HCT116 (cell line): ENCODE measurements around the gene PICALM. TPM values are rescaled to one million over a fixed set of nuclear protein-coding genes. Genes with fewer than 3 reads are reported as not detected.

ENCODE experiments used
- ATAC-seq: fragments of 200-7000 bp; cut with Tn5 transposase; 2 replicates; pipeline ENCODE4 v1.9.1; 2020; ENCODE audit warnings: mild to moderate bottlenecking, moderate library complexity
- BruUV-seq: library from RNA; stranded (reverse); fragments of 400-500 nt; replicated peaks from 2 replicates; lab custom pipeline; 2021; lab: Mats Ljungman, UMichigan
- CTCF ChIA-PET: fragments of 300-600 bp; sonication (Branson Sonifier 250); formaldehyde crosslinking; loops from one replicate; lab custom pipeline; 2021; ENCODE audit warnings: antibody characterized with exemption; lab: Charles Lee
- POLR2A ChIA-PET: fragments of 300-600, 350-600 bp; sonication (Branson Sonifier 250); formaldehyde crosslinking; loops from one replicate; lab custom pipeline; 2021; ENCODE audit warnings: antibody characterized with exemption; lab: Charles Lee
- RAD21 ChIA-PET, 2 experiments: fragments of 300-600 bp; sonication (Branson Sonifier 250); formaldehyde crosslinking; loops; one replicate each; lab custom pipeline; 2023; ENCODE audit warnings: low total read pairs in 2 of 2; ENCODE audit not compliant: uncharacterized antibody in 2 of 2, unreplicated experiment in 2 of 2, low non-redundant PET in 1 of 2; lab: Charles Lee
- DNase-seq: peaks from one replicate; pipeline ENCODE4 v3.0.0-alpha.2; 2010; ENCODE audit warnings: low read depth, low spot score
- H2AFZ ChIP-seq: fragments of 200-600 bp; shearing (Covaris generic), sonication (generic); 2 replicates; pipeline ENCODE4 v1.6.1; 2017; ENCODE audit warnings: low read depth, mixed run types, mixed read lengths, antibody characterized with exemption, low read length; ENCODE audit not compliant: poor library complexity, severe bottlenecking
- H3K27ac ChIP-seq: 2 replicates; pipeline ENCODE4 v1.5.1; 2012; ENCODE audit warnings: low read depth, low read length
- H3K27me3 ChIP-seq: fragments of 200-600 bp; sonication (generic); 2 replicates; pipeline ENCODE4 v1.6.1; 2016; ENCODE audit warnings: mixed run types, low read length, mixed read lengths; ENCODE audit not compliant: insufficient read depth
- H3K36me3 ChIP-seq, 2 experiments: fragments of 200-500 bp in 1 of 2; fragments of 200-600 bp in 1 of 2; sonication (Bioruptor generic) in 1 of 2; sonication (generic) in 1 of 2; 2 replicates each; pipeline versions ENCODE4 v1.5.1 to v1.6.1; 2014 to 2016; ENCODE audit warnings: low read length in 2 of 2, inconsistent platforms in 1 of 2, mixed read lengths in 1 of 2, mixed run types in 1 of 2; ENCODE audit not compliant: insufficient read depth in 2 of 2, control insufficient read depth in 1 of 2
- H3K4me1 ChIP-seq, 2 experiments: fragments of 200-600 bp in 1 of 2; sonication (generic) in 1 of 2; 2 replicates each; pipeline versions ENCODE4 v1.5.1 to v1.6.1; 2012 to 2017; ENCODE audit warnings: low read length in 2 of 2, inconsistent platforms in 1 of 2, mild to moderate bottlenecking in 1 of 2, mixed read lengths in 1 of 2, mixed run types in 1 of 2, moderate library complexity in 1 of 2; ENCODE audit not compliant: insufficient read depth in 2 of 2, control insufficient read depth in 1 of 2
- H3K4me2 ChIP-seq: fragments of 200-600 bp; sonication (generic); 2 replicates; pipeline ENCODE4 v1.6.1; 2017; ENCODE audit warnings: mixed run types, low read length, mixed read lengths
- H3K4me3 ChIP-seq, 2 experiments: fragments of 200-600 bp in 1 of 2; sonication (generic) in 1 of 2; replicated peaks in 1 of 2; 2 replicates each; pipeline ENCODE4 v1.5.1; 2011 to 2016; ENCODE audit warnings: low read length in 2 of 2, control low read depth in 1 of 2, low read depth in 1 of 2, mild to moderate bottlenecking in 1 of 2, mixed read lengths in 1 of 2, mixed run types in 1 of 2
- H3K79me2 ChIP-seq: fragments of 200-600 bp; sonication (generic); 2 replicates; pipeline ENCODE4 v1.6.1; 2017; ENCODE audit warnings: mild to moderate bottlenecking, mixed run types, low read length, moderate library complexity, mixed read lengths; ENCODE audit not compliant: insufficient read depth
- H3K9ac ChIP-seq: fragments of 200-600 bp; sonication (generic); 2 replicates; pipeline ENCODE4 v1.6.1; 2016; ENCODE audit warnings: low read length, mixed read lengths
- H3K9me2 ChIP-seq: fragments of 200-600 bp; sonication (generic), shearing (Covaris generic); 2 replicates; pipeline ENCODE4 v1.6.1; 2017; ENCODE audit warnings: mixed run types, mild to moderate bottlenecking, moderate library complexity; ENCODE audit not compliant: insufficient read depth
- H3K9me3 ChIP-seq, 2 experiments: fragments of 200-500 bp in 1 of 2; fragments of 200-600 bp in 1 of 2; sonication (Bioruptor generic) in 1 of 2; sonication (generic) in 1 of 2; 2 replicates each; pipeline ENCODE4 v1.6.1; 2014 to 2017; ENCODE audit warnings: low read length in 2 of 2, mixed read lengths in 2 of 2, inconsistent platforms in 1 of 2, low read depth in 1 of 2, mild to moderate bottlenecking in 1 of 2, mixed run types in 1 of 2, moderate library complexity in 1 of 2; ENCODE audit not compliant: control insufficient read depth in 1 of 2, insufficient read depth in 1 of 2
- H4K20me1 ChIP-seq: fragments of 200-600 bp; sonication (generic), shearing (Covaris generic); 2 replicates; pipeline ENCODE4 v1.6.1; 2017; ENCODE audit warnings: mixed run types, mild to moderate bottlenecking, moderate library complexity; ENCODE audit not compliant: insufficient read depth
- CBX3 ChIP-seq: IDR thresholded peaks from 2 replicates; pipeline ENCODE4 v1.6.1; 2012; ENCODE audit warnings: low read depth
- EZH2 ChIP-seq: fragments of 200-600 bp; sonication (generic); IDR thresholded peaks from 2 replicates; pipeline ENCODE4 v1.6.1; 2017; ENCODE audit warnings: antibody characterized with exemption, mixed run types
- FOSL1 ChIP-seq: IDR thresholded peaks from 2 replicates; pipeline ENCODE4 v1.6.1; 2012; ENCODE audit warnings: low read depth
- JUND ChIP-seq: IDR thresholded peaks from 2 replicates; pipeline ENCODE4 v1.6.1; 2012
- MAX ChIP-seq: IDR thresholded peaks from 2 replicates; pipeline ENCODE4 v1.6.1; 2012
- POLR2AphosphoS5 ChIP-seq: IDR thresholded peaks from 2 replicates; pipeline ENCODE4 v1.6.1; 2011; ENCODE audit warnings: mild to moderate bottlenecking, low read depth, low read length, moderate library complexity
- RAD21 ChIP-seq: IDR thresholded peaks from 2 replicates; pipeline ENCODE4 v1.6.1; 2012; ENCODE audit warnings: low read depth, mild to moderate bottlenecking
- SP1 ChIP-seq: IDR thresholded peaks from 2 replicates; pipeline ENCODE4 v1.6.1; 2012; ENCODE audit warnings: low read depth
- SRF ChIP-seq: IDR thresholded peaks from 2 replicates; pipeline ENCODE4 v1.6.1; 2012; ENCODE audit warnings: low read depth
- TCF7L2 ChIP-seq: IDR thresholded peaks from 2 replicates; pipeline ENCODE4 v1.7.0; 2011; ENCODE audit warnings: borderline replicate concordance, inconsistent platforms; ENCODE audit not compliant: insufficient read depth, insufficient read length; ENCODE audit errors: extremely low read depth
- YY1 ChIP-seq: IDR thresholded peaks from 2 replicates; pipeline ENCODE4 v1.6.1; 2011; ENCODE audit warnings: low read length, low read depth, moderate library complexity, mild to moderate bottlenecking; ENCODE audit not compliant: insufficient replicate concordance; ENCODE audit errors: extremely low read depth
- ZFX ChIP-seq: fragments of 450-650 bp; IDR thresholded peaks from 2 replicates; pipeline ENCODE4 v1.6.1; 2017
- intact Hi-C: fragments of 100-400 bp; cut with micrococcal nuclease; formaldehyde crosslinking; loops from 2 replicates; pipeline ENCODE4 v1.10.0; 2022
- total RNA-seq: library from RNA; stranded (reverse); gene quantifications from one replicate; pipeline ENCODE4 v1.2.1, GENCODE V29; 2021; ENCODE audit not compliant: unreplicated experiment
- TF ChIP-seq, protein P1 (sequence below): IDR thresholded peaks from 2 replicates; pipeline ENCODE4 v1.6.1; 2012
- TF ChIP-seq, protein P2 (sequence below): IDR thresholded peaks from 2 replicates; pipeline ENCODE4 v1.6.1; 2011; ENCODE audit warnings: mild to moderate bottlenecking, low read length, moderate library complexity; ENCODE audit not compliant: insufficient replicate concordance; ENCODE audit errors: extremely low read depth

Gene PICALM
- total RNA-seq, 1 experiment from 2014 or later = 90.6 TPM

DNA sequence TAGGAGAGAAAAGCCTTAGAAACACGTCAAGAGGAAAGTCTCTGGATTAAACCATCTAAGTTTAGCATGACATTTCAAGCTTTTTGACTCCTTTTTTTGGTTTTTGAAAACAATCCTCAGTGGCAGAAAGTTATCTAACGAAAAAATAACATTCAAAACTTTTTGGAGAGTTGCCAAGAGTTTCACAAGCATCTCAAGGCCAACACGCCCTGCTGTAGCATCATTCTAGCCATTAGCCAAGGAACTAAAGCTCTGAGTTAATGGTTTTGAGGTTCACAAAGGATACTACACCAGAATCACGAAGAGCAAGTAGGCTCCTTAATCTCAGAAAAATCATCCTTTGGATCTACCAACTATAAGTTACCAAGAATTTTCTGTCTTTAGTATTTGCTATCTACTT is 94.8 kb downstream of the PICALM start:
- CTCF ChIA-PET = no interaction called here
- intact Hi-C loops = no loop called here
- no peak for DNase-seq

More for the DNA sequence above, 94.8 kb downstream of the PICALM start:
- Histone ChIP-seq H2AFZ (no peak overlapping the region), H3K27ac (no peak overlapping the region), H4K20me1 (no peaks in the 10 kb centered on the region; the same call in 1 of the 2 replicates), H3K79me2 (0 out of 2 replicates have a peak, but pooled peaks cover 4% of the 10 kb centered on the region), H3K4me1 (no peaks in the 10 kb centered on the region)
- POLR2A ChIA-PET = no interaction called here
- BruUV-seq = no TSS peak
- no peak for TF ChIP-seq EZH2
- no peak for TF ChIP-seq SRF
- no peak for TF ChIP-seq TCF7L2
- no peak for TF ChIP-seq MAX
- TF ChIP-seq RAD21 = no peak
- no peak for TF ChIP-seq CBX3
- TF ChIP-seq SP1 = no peak
- TF ChIP-seq, protein P1, sequence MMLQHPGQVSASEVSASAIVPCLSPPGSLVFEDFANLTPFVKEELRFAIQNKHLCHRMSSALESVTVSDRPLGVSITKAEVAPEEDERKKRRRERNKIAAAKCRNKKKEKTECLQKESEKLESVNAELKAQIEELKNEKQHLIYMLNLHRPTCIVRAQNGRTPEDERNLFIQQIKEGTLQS = no peak
- TF ChIP-seq YY1 = no peak
- TF ChIP-seq ZFX = no peak
- no peak for TF ChIP-seq JUND
- TF ChIP-seq, protein P2, sequence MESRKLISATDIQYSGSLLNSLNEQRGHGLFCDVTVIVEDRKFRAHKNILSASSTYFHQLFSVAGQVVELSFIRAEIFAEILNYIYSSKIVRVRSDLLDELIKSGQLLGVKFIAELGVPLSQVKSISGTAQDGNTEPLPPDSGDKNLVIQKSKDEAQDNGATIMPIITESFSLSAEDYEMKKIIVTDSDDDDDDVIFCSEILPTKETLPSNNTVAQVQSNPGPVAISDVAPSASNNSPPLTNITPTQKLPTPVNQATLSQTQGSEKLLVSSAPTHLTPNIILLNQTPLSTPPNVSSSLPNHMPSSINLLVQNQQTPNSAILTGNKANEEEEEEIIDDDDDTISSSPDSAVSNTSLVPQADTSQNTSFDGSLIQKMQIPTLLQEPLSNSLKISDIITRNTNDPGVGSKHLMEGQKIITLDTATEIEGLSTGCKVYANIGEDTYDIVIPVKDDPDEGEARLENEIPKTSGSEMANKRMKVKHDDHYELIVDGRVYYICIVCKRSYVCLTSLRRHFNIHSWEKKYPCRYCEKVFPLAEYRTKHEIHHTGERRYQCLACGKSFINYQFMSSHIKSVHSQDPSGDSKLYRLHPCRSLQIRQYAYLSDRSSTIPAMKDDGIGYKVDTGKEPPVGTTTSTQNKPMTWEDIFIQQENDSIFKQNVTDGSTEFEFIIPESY = no peak
- no peak for TF ChIP-seq POLR2AphosphoS5
- TF ChIP-seq FOSL1 = no peak
- TF ChIP-seq, all 23 proteins: peak for 0
- peaks cover 0 to 2% of the 10 kb centered on the region in 2 experiments; a peak in 1 of 4 replicates for H3K36me3 ChIP-seq
- no peak overlapping the region for H3K4me3 ChIP-seq
- no peak overlapping the region for H3K4me2 ChIP-seq
- H3K27me3 ChIP-seq = no peaks in the 10 kb centered on the region
- RAD21 ChIA-PET = no interaction called here
- H3K9me2 ChIP-seq = no peaks in the 10 kb centered on the region
- no peaks in the 10 kb centered on the region for H3K9me3 ChIP-seq
- ATAC-seq = no peak
- no peak overlapping the region for H3K9ac ChIP-seq
